Mesendoderm (in vitro differentiated cells): ENCODE measurements around the gene EEF1E1.
A peak's percentile ranks its signal among the peaks of the same experiment; 100 is the strongest.

ENCODE experiments used
- DNase-seq: peaks from one replicate; pipeline ENCODE4 v3.0.0; 2013
- H2AK5ac ChIP-seq: 2 replicates; pipeline ENCODE4 v1.6.1; 2013; ENCODE audit warnings: low read length, inconsistent platforms
- H2BK120ac ChIP-seq: 2 replicates; pipeline ENCODE4 v1.6.1; 2013; ENCODE audit warnings: low read depth, mild to moderate bottlenecking, low read length, moderate library complexity, mixed read lengths
- H2BK15ac ChIP-seq: replicated peaks from 2 replicates; pipeline ENCODE4 v1.6.1; 2013; ENCODE audit warnings: low read depth, mild to moderate bottlenecking, moderate library complexity
- H2BK5ac ChIP-seq: 2 replicates; pipeline ENCODE4 v1.6.1; 2013; ENCODE audit warnings: low read length, inconsistent platforms
- H3K18ac ChIP-seq: 2 replicates; pipeline ENCODE4 v1.6.1; 2013; ENCODE audit warnings: mild to moderate bottlenecking, low read length, mixed read lengths
- H3K23ac ChIP-seq: one replicate; pipeline ENCODE4 v1.6.1; 2013; ENCODE audit warnings: low read length
- H3K27ac ChIP-seq: 2 replicates; pipeline ENCODE4 v1.5.1; 2013; ENCODE audit warnings: low read depth, mild to moderate bottlenecking, inconsistent platforms, low read length, moderate library complexity
- H3K27me3 ChIP-seq: 2 replicates; pipeline ENCODE4 v1.6.1; 2013; ENCODE audit warnings: low read length, control low read depth, mild to moderate bottlenecking, inconsistent platforms; ENCODE audit not compliant: insufficient read depth, poor library complexity
- H3K36me3 ChIP-seq: 2 replicates; pipeline ENCODE4 v1.6.1; 2013; ENCODE audit warnings: low read length, inconsistent platforms; ENCODE audit not compliant: control insufficient read depth, insufficient read depth
- H3K4ac ChIP-seq: one replicate; pipeline ENCODE4 v1.6.1; 2013; ENCODE audit warnings: low read depth, mild to moderate bottlenecking, low read length, moderate library complexity
- H3K4me1 ChIP-seq: 2 replicates; pipeline ENCODE4 v1.6.1; 2013; ENCODE audit warnings: low read depth, low read length, inconsistent platforms; ENCODE audit not compliant: control insufficient read depth
- H3K4me2 ChIP-seq: 2 replicates; pipeline ENCODE4 v1.6.1; 2013; ENCODE audit warnings: low read length
- H3K4me3 ChIP-seq: 2 replicates; pipeline ENCODE4 v1.5.1; 2013; ENCODE audit warnings: mild to moderate bottlenecking, low read length
- H3K56ac ChIP-seq: one replicate; pipeline ENCODE4 v1.6.1; 2013; ENCODE audit warnings: low read length
- H3K79me1 ChIP-seq: 2 replicates; pipeline ENCODE4 v1.6.1; 2013; ENCODE audit warnings: low read length, inconsistent platforms
- H3K79me2 ChIP-seq: 2 replicates; pipeline ENCODE4 v1.6.1; 2013; ENCODE audit warnings: mild to moderate bottlenecking, low read length; ENCODE audit not compliant: control insufficient read depth, insufficient read depth
- H3K9ac ChIP-seq: 2 replicates; pipeline ENCODE4 v1.6.1; 2013; ENCODE audit warnings: low read length, inconsistent platforms
- H4K5ac ChIP-seq: one replicate; pipeline ENCODE4 v1.6.1; 2013; ENCODE audit warnings: low read length
- H4K8ac ChIP-seq: one replicate; pipeline ENCODE4 v1.6.1; 2013; ENCODE audit warnings: low read depth, mild to moderate bottlenecking, control low read depth, low read length, moderate library complexity
- WGBS: extraction: QIAGEN DNeasy Blood & Tissue Kit; methylation state at CpG from one replicate; pipeline ENCODE4 v1.1.7; 2013; ENCODE audit warnings: low lambda C conversion rate, missing lambda C conversion rate; ENCODE audit not compliant: insufficient coverage; ENCODE audit errors: extremely low coverage; 5-methylcytosine and 5-hydroxymethylcytosine counted together

Gene EEF1E1

DNA sequence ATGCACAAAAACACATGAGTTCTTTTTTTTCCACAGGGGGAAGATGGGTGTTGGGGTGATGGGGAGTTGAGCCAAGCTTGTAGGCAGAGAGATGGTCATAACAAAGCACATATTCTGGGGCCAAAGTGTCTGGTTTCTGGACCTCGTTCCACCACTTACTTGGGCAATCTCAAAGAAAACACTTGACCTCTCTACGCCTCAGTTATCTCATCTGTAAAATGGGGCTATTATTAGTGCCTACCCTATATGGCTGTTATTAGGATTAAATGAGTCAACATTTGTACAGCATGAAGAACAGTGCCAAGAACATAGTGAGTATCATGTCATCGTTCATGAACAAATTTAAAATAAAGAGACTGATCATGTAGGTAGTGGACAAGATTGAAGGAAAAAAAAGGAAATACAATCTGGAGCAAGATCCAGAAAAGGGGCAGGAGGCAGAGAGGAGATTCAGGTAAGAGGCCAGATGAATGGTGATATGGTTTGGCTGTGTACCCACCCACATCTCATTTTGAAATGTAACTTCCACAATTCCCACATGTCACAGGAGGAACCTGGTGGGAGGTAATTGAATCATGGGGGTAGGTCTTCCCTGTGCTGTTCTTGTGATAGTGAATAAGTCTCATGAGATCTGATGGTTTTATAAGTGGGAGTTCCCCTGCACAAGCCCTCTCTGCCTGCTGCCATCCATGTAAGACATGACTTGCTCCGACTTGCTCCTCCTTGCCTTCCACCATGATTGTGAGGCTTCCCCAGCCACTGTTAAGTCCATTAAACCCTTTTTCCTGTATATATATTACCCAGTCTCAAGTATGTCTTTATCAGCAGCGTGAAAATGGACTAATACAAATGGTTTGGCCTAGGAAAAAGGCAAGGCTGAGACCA, 14.2 kb downstream of the EEF1E1 start:
- Histone ChIP-seq H3K4me1 (no peaks in the 10 kb centered on the region), H3K4ac (no peak overlapping the region), H3K79me1 (peaks cover 14% of the 10 kb centered on the region), H3K9ac (no peak overlapping the region), H3K23ac (no peak overlapping the region), H3K27ac (no peak overlapping the region), H3K79me2 (peaks cover 3% of the 10 kb centered on the region), H3K4me2 (no peak overlapping the region), H3K36me3 (peaks cover 7% of the 10 kb centered on the region), H3K4me3 (no peak overlapping the region), H3K27me3 (no peaks in the 10 kb centered on the region), H2AK5ac (no peak overlapping the region), H2BK5ac (no peak overlapping the region), H4K5ac (no peak overlapping the region), H4K8ac (no peak overlapping the region), H3K18ac (no peak overlapping the region), H2BK15ac (no peak overlapping the region), H2BK120ac (no peak overlapping the region), H3K56ac (no peak overlapping the region)
- no peak for DNase-seq
- no CpG with 5 or more reads among the region's 5 CpGs for WGBS

DNA sequence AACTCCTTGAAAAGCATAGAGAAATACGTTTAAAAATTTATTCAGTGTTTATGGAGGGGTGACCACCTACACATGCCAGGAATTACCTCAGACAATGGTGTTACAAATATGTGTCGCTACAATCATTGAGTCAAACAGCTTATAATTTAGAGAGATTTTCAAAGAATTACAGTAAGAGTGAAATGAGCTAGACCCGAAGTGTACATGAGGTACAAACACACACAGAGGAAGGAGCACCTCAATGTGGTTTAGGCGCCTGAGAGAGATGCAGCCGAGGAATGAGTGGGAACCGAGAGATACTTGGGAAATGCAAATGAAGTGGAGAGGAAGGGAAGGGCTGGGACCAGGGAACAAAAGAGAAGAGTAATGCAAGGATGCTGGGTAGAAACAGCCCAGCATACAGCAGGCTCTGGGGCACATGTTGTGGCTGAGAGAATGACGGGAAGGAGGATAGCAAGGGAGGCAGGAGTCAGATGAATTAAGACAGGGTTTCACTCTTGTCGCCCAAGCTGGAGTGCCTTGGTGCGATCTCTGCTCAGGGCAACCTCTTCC, 15.5 kb downstream of the EEF1E1 start:
- Histone ChIP-seq H3K4ac (no peak overlapping the region), H4K8ac (no peak overlapping the region), H3K36me3 (peaks cover 7% of the 10 kb centered on the region), H3K4me3 (no peak overlapping the region), H2BK15ac (no peak overlapping the region), H3K27ac (no peak overlapping the region), H4K5ac (no peak overlapping the region), H3K9ac (no peak overlapping the region), H2BK120ac (no peak overlapping the region), H3K79me1 (peaks cover 14% of the 10 kb centered on the region), H2BK5ac (no peak overlapping the region), H3K56ac (no peak overlapping the region), H3K18ac (no peak overlapping the region), H2AK5ac (no peak overlapping the region), H3K23ac (no peak overlapping the region), H3K4me2 (no peak overlapping the region), H3K27me3 (no peaks in the 10 kb centered on the region), H3K4me1 (no peaks in the 10 kb centered on the region), H3K79me2 (peaks cover 3% of the 10 kb centered on the region)
- no CpG with 5 or more reads among the region's 9 CpGs for WGBS
- peak; percentile 31 for DNase-seq

DNA sequence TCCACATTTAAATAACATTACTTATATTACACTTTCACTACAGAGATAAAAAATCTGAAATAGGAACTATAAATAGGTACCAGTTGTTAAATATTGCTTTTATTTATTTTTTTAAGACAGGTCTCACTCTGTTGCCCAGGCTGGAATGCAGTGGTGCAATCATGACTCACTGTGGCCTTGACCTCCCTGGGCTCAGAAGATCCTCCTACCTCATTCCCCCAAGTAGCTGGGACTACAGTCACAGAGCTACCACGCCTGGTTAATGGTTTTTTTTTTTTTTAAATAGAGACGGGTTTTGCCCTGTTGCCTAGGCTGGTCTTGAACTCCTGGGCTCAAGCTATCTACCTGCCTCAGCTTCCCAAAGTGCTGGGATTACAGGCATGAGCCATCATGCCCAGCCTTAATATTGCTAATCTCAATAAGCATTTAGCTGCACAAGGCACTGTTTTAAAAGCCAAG, 17.3 kb downstream of the EEF1E1 start:
- DNase-seq, result peak; percentile 89
- no peak overlapping the region for H4K8ac ChIP-seq
- H2BK120ac ChIP-seq, result no peak overlapping the region
- no peak overlapping the region for H3K27ac ChIP-seq
- no peak overlapping the region for H3K9ac ChIP-seq
- no peak overlapping the region for H3K4ac ChIP-seq
- H3K79me1 ChIP-seq, result peaks cover 8% of the 10 kb centered on the region
- no peak overlapping the region for H2AK5ac ChIP-seq
- WGBS, result no CpG with 5 or more reads among the region's 2 CpGs
- H3K4me2 ChIP-seq, result no peak overlapping the region
- H3K56ac ChIP-seq, result no peak overlapping the region
- no peak overlapping the region for H3K23ac ChIP-seq
- no peak overlapping the region for H3K18ac ChIP-seq
- peaks cover 3% of the 10 kb centered on the region for H3K36me3 ChIP-seq
- H3K27me3 ChIP-seq, result no peaks in the 10 kb centered on the region
- H2BK15ac ChIP-seq, result no peak overlapping the region
- no peak overlapping the region for H2BK5ac ChIP-seq
- H3K4me1 ChIP-seq, result no peaks in the 10 kb centered on the region
- H3K4me3 ChIP-seq, result no peak overlapping the region
- H3K79me2 ChIP-seq, result peaks cover 3% of the 10 kb centered on the region
- H4K5ac ChIP-seq, result no peak overlapping the region

DNA sequence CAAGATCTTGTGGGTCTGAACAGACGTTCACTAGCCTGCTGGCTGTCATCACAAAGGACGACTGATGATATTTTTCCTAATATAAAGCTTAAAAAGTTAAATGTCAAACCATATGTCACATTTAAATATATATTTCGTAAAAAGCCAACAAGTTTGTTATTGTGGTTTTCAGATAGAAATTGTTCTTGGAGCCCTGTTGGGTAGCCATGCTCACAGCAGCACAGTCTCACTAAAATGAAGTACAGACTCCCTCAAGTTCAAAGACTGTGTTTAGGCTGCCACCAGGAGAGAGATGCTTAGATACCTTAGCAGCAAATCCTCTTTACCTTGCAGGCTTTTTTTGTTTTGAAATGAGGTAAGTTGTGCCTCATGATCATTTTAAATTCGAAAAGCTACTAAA, 17.8 kb downstream of the EEF1E1 start:
- Histone ChIP-seq H3K79me2 (peaks cover 3% of the 10 kb centered on the region), H3K18ac (no peak overlapping the region), H4K8ac (no peak overlapping the region), H3K9ac (no peak overlapping the region), H3K4me3 (no peak overlapping the region), H2AK5ac (no peak overlapping the region), H3K27me3 (no peaks in the 10 kb centered on the region), H2BK5ac (no peak overlapping the region), H3K4ac (no peak overlapping the region), H3K4me2 (no peak overlapping the region), H3K23ac (no peak overlapping the region), H2BK120ac (no peak overlapping the region), H4K5ac (no peak overlapping the region), H3K4me1 (no peaks in the 10 kb centered on the region), H3K56ac (no peak overlapping the region), H3K27ac (no peak overlapping the region), H3K36me3 (peaks cover 2% of the 10 kb centered on the region), H3K79me1 (peaks cover 7% of the 10 kb centered on the region), H2BK15ac (no peak overlapping the region)
- no CpG with 5 or more reads among the region's 4 CpGs for WGBS
- peak; percentile 17 for DNase-seq

- WGBS, result no CpG with 5 or more reads among the region's 11 CpGs
- H2AK5ac ChIP-seq, result no peak overlapping the region
- H2BK5ac ChIP-seq, result no peak overlapping the region
- no peak overlapping the region for H3K4me2 ChIP-seq
- H2BK120ac ChIP-seq, result no peak overlapping the region
- peak; percentile 10 for DNase-seq
- no peaks in the 10 kb centered on the region for H3K27me3 ChIP-seq
- no peak overlapping the region for H2BK15ac ChIP-seq
- H3K4me1 ChIP-seq, result no peaks in the 10 kb centered on the region
- peaks cover 6% of the 10 kb centered on the region for H3K79me1 ChIP-seq
- no peak overlapping the region for H3K4me3 ChIP-seq
- no peaks in the 10 kb centered on the region for H3K36me3 ChIP-seq
- no peak overlapping the region for H4K8ac ChIP-seq
- peaks cover 3% of the 10 kb centered on the region for H3K79me2 ChIP-seq
- no peak overlapping the region for H3K9ac ChIP-seq
- H4K5ac ChIP-seq, result no peak overlapping the region
- H3K4ac ChIP-seq, result no peak overlapping the region
- H3K18ac ChIP-seq, result no peak overlapping the region
- H3K56ac ChIP-seq, result no peak overlapping the region
- H3K27ac ChIP-seq, result no peak overlapping the region
- no peak overlapping the region for H3K23ac ChIP-seq
These were observed 19.1 kb downstream of the EEF1E1 start for GRCh38 chr6:8082954-8083858.
